GM18502 (cell line): ENCODE measurements around the gene C1QC.
"Not testable (repeated sequence)": the region's sequence is repeated elsewhere in the genome, so short reads cannot be mapped to it uniquely, and the experiment has no call there.

ENCODE experiments used
- ATAC-seq: cut with Tn5 transposase; IDR thresholded peaks from one replicate; pipeline ENCODE4 v1.9.1; 2021; ENCODE audit warnings: mild to moderate bottlenecking; ENCODE audit not compliant: unreplicated experiment, poor library complexity

The C1QC gene

DNA sequence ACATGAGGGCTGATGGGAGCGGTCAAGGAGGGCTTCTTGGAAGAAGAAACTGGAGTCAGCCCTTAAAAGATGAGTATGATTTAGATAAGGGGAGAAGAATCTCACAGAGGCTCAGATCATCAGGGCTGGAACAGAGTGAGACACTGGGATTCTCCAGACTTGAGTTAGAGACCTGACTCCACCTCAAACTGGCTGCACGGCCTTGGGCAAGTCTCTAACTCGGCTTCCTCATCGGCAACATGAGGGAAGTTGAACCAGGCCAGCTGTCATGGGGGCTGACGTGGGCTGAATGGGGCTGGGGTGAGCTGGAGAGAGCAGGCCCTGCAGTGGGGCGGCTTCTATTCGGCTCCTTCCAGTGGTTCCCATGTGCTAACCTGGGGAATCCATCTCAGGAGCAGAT is 2.5 kb downstream of the C1QC start:
- no peak for ATAC-seq

DNA sequence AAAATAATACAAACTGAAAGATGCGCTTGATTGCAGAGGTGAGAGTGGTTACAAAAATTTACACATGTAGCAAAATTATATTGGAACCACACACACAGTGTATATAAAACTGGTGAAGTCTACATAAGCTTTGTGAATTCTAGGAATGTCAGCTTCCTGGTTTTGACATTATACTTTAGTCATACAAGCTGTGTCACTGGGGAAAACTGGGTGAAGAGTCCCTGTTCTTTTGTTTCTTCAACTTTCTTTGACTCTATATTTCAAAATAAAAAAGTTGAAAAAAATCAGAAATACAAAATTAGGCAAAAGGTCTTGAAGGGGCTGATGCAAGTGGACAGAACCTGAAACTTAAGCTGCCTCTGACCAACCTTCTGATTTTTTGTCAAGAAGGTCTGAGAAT is 3.0 kb downstream of the C1QC start:
- no peak for ATAC-seq

DNA sequence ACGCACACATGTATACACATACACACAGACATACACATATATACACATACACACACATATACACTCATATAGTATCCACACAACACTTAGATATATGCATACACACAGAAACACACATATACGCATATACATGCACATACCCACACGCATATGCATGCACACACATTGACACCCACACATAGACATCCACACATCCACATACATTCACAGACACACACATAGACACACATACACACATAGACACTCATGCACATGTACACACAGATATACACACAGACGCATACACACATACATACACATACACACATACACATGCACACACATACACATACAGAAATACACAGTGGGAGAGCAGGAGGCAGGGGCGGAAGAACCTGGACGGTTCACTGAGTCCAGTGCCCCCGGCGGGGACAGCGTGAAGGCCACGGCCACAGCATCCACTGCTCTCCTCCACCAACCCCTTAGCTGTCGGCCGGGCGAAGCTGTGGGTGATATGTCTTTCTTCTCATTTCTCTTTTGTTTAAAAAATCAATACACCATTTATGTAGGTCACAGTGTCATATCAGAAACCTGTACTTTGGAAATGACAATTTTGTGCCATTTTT is 6.8 kb downstream of the C1QC start:
- ATAC-seq: no peak

DNA sequence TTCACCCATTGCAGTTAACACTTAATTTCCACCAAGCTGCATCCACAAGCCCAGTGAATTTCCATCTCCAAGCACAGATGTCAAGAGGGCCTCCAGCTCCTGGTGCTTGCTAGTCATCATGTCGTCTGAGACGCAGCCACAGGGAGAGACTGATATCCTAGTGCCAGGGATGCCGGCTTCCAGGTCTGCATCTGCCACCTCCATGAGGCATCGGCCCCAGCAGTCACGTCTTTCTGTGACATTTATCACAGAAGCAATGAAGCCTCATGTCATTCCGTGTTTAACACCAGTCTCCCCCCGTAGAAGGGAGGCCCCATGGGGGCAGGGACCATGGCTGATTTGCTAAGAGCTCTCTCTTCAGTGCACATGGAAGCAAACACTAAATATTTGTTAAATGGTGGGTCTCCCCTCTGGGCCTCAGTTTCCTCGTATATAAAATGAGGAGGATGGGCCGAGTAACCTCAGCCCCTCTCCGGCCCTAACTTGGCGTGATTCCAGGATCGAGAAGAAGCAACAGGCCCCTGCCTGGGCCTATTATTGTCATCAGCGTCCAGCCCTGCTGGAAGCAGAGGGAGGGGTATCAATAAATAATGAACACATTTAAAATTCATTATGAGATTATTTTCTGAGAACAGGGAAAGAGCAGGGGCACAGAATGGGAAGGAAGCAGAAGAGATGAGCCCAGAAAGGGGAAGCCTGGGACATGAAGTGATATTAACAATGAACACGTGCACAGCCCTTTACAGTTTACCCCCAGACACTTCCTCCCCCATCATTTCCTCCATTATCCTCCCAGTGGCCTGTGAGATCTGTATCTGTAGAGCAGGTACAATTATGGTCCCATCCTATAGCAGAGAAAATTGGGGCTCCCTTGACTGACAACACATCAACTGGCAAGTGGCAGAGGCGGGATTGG is 8.8 kb downstream of the C1QC start:
- ATAC-seq: no peak

DNA sequence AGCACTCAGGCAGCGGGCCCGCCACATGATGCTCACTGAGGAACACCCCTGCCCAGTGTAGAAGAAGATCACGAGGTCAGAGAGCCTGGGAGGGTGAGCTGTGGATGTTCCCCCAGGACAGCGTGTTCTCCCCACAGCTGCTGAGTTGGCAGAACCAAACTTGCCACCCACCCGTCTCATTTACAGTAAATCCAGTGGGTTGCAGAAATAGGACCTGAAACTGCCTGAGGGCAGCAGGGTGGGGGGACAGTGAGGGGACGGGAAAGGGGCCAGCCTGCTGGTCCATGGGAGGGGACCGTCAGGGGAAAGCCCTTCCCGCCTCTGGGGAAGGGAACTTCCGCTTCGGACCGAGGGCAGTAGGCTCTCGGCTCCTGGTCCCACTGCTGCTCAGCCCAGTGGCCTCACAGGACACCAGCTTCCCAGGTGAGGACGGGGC is 9.5 kb downstream of the C1QC start, which contains the start of gene C1QB:
C1QB (plus strand) TSS at position 356 of the 436 bp plus-strand sequence. CDS start 6,227 bp downstream, outside the sequence.
- no peak for ATAC-seq

DNA sequence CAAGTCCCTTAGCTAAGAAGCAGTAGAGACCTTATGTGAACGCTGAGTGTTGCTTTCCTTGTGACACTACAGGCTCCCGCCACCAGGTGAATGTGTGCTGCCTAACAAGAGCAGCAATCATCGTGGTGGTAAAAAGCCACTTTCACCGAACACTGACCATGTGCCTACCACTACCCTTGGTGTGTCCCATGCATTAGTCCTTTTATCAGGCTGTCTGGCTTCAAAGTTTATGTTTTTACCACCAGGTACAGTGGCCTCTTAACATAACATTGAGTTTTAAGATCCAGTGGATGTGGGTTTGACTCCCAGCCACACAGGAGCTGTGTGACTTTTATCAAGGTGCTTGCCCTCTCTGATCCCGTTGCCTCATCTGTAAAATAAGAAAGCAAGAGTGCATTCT is 11.3 kb downstream of the C1QC start:
- ATAC-seq: no peak

DNA sequence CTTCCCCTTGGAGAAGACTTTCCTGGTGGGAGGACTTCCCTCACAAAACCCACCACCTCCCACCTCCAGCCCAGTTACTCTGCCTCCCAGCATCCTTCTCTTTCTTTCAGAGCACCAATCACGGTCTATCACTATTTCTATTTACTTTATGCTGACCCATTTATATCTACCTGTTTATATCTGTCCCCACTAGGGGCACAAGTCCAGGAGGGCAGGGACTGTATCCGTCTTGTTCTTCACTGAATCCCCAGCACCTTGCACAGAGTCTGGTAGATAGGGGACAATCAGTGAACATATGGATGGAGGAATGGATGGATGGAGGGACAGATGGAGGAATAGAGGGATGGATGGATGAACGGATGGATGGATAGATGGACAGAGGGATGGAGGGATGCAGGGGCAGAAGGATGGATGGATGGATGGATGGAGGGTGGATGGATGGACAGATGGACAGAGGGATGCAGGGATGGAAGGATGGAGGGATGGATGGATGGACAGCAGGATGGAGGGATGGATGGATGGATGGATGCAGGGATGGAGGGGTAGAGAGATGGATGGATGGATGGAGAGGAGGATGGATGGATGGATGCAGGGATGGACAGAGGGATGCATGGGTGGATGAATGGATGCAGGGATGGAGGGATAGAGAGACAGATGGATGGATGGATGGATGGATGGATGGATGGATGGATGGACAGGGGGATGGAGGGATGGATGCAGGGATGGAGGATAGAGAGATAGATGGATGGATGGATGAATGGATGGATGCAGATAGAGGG is 15.1 kb downstream of the C1QC start:
- no peak for ATAC-seq

DNA sequence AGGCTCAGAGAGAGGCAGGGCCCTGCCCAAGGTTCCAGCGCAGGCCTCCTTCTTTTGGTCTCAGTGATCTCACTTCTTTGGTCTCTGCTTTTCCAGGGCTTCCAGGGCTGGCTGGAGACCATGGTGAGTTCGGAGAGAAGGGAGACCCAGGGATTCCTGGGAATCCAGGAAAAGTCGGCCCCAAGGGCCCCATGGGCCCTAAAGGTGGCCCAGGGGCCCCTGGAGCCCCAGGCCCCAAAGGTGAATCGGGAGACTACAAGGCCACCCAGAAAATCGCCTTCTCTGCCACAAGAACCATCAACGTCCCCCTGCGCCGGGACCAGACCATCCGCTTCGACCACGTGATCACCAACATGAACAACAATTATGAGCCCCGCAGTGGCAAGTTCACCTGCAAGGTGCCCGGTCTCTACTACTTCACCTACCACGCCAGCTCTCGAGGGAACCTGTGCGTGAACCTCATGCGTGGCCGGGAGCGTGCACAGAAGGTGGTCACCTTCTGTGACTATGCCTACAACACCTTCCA is 17.3 kb downstream of the C1QC start:
- ATAC-seq: no peak

DNA sequence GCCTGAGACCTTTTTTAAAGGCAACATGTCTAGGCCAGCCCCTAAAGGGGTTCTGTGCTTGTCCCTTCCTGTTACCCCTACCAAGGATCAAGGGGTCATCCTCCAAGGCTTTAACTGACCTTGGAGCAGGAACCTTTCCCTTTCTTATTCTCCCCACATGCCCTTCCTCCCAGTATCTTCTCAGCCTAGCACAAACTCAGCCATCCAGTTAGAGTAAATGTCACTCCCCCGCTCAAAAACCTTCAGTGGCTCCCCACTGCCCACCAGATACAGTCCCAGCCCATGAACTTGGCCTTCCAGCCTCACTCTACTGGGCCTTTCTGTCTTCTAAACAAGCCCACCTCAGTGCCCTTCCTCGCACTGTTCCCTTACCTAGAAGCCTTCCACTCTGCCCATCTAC is 18.4 kb downstream of the C1QC start:
- ATAC-seq: no peak

DNA sequence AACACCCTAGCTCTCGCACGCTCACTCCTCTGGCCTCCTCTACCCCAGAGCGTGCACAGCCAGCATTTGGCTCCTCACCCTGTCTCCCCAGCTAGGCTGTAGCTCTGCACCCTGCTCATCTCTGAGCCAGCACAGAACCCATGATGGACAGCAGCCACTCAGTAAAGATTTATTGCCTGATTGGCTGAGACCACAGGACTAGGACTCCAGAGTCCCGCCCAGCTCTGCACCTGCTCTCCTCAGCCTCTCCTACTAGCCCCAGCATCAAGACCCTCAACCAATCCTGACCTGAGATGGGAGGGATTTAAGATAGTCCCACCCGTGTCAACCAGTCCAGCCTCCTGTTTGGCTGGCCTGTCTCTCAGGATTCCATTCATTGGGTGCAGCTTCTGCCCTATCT is 18.9 kb downstream of the C1QC start:
- ATAC-seq: no peak

DNA sequence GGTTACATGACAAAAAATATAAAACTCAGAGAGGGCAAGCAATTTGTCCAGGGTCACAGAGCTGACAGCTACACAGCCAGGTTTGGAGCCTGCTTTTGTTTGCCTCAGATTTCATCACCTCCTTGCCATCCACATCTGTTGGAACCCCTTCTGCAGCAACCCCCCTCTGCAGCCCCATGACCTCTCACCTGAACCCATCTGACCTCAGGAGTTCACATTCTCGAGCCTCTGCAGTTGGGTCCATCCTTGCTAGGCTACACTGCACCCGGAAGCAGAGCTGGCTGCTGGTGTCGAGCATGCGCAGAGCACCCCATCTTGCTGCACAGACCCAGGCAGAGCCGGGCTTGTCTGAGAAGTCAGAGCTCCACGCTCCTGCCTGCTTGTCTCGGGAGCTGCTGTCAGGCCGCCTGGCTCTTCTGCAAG is 19.6 kb downstream of the C1QC start:
- no peak for ATAC-seq

DNA sequence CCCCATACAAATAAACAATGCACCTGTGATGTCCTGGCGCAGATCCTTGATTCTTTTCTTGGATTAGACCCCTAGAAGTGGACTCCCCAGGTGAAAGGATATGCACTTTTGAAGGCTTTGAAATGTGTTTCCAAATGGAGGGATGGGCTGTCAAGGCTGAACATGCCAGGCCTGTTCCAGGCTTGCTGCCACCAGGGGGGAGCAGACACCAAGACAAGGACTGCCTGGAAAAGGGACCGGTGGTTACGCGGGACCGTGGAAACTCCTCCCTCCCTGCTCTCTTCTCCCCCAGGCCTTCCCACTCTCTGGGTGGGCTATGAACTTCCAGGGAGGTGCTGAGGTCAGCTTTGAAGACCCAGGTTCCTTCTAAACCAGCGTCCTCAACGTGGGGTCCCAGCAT is 22.3 kb downstream of the C1QC start:
- no peak for ATAC-seq

DNA sequence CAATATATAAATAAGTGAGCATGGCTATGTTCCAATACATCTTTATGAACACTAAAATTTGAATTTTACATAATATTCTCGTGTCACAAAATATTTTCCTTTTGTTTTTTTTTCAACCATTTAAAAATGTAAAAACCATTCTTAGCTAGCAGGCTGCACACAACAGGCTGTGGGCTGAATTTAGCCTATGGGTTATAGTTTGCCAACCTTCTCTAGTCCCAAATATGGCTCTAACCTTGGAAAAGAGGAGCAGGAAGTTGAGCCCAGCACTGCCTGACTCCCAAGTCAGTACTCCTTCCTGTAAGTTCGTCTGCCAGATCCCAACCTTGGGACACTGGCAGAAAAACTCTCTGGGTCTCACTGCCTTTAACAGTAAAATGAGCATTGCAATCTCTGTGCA is 23.0 kb downstream of the C1QC start:
- ATAC-seq: no peak

DNA sequence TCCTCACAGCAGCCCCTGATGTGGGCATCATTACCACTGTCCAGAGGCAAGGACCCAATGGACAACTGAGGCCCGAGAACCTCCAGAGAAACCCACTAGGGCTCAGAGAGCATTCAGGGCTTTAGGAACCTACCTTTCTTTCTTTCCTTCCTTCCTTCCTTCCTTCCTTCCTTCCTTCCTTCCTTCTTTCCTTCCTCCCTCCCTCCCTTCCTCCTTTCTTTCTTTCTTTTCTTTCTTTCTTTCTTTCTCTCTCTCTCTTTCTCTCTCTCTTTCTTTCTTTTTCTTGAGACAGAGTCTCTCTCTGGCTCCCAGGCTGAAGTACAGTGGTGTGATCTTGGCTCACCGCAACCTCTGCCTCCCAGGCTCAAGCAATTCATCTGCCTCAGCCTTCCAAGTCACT is 25.4 kb downstream of the C1QC start:
- ATAC-seq: not testable (repeated sequence)

DNA sequence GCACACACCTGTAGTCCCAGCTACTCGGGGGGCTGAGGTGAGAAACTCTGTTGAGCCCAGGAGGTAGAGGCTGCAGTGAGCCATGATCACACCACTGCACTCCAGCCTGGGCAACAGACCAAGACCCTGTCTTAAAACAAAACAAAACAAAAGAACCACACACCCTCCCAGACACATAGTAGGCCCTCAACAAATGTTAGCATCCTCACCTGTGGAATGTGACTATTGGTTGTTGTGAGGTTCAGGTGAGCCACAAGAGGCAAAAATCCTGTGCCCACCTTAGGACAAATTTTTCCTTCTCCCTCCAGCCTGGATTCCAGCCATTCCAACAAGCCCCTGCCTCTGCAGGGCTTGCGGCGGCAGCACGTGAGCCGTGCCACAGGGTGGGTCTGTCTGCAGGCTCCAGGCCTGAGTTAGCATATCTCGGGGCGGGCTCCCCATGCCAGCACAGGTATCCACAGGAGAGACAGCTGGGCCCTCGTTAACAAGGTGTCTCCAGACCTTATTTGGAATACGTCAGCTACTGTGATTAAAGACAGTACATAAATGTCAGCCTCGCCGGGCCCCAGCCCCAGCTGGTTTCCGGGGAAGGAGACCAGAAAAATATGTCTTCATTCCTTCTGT is 27.0 kb downstream of the C1QC start:
- ATAC-seq: no peak

DNA sequence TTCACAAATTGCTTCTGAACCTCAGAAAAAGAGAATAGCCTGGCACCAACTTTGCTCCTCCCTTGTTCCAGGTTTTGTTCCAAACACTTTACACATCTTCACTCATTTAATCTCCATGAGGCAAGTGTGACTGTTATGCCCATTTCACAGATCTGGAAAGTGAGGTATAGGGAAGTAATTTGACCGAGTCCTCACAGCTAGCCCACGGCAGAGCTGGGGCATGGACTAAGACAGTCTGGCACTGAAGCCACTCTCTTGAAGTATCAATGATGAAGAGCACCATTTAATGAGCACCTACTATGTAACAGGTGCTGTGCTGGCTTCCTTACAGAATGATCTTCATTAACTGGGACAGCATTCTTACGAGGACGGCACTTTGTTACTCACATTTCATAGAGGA is 28.6 kb downstream of the C1QC start:
- ATAC-seq: no peak

DNA sequence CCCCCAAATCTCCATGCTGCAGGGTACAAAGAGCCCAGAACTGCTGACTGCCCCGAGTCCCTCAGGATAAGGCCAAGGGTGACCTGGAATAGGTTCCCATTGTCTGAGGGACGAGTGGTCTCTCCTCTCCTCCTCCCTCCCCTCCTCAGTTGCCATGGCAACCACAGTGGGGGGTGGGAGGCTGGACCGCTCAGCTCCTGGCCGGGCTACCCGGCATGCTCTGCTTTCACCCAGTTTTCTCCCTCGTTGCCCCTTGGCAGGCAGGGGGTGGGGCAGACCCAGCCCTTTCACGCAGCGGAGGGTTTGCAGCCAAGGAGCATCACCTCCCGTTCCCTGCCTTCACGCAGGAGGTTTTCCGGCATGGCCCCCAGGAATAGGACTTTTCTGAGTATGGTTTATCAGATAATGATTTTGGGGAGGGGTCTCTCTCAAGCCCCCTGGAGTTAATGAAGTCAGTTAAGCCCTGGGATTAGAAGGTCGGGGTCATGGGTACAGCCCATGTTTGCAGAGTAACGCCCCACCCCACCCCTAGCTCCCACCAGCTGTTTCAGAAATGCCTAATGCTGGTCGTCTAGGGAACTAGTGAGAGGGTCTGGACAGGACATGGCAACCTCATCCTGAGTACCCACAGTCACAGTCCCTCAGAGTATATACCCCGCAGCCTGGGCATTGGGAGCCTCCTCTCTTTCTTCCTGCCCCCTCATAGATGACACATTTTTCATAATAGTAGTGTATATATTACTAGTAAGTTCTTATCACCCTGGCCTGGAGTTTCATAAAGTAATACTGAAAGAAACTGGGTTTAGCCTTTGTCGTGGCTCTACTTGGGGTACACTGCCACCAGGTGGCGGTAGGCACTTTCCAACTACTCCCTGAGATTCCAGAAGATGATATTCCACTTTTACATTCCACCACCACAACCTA is 30.3 kb downstream of the C1QC start:
- ATAC-seq: no peak

DNA sequence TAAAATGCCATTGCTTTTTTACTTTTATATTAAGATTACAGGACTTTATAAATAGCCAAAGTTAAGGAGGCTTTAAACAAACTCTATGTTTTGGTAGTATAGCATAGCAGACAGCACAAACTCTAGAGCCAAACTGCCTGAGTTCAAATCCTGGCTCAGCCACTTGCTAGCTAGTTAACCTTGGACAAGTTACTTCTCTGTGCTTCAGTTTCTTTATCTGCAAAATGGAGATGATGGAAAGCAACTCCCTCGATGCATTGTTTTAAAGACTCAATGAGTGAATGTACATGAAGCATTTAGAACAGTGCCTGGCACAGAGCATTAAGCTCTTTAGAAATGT is 30.9 kb downstream of the C1QC start:
- ATAC-seq: no peak

DNA sequence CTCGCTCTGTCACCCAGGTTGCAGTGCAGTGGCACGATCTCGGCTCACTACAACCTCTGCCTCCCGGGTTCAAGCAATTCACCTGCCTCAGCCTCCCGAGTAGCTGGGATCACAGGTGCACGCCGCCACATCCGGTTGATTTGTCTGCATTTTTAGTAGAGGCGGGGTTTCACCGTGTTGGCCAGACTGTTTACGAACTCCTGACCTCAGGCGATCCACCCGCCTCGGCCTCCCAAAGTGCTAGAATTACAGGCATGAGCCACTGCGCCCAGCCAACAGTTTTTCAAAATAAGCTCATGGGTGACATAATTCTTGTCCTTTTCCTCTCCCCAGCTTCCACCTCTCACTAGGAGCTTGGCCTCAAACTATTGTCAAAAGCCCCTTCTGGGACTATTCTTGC is 32.7 kb downstream of the C1QC start:
- ATAC-seq: not testable (repeated sequence)
